ENCODE data around the gene CAMTA1. TPM values are rescaled to one million over a fixed set of nuclear protein-coding genes. Genes with fewer than 3 reads are reported as not detected.

CAMTA1 gene
- total RNA-seq, 1 donor from 2014 or later: 63.8 TPM

- no peaks in the 10 kb centered on the region for H3K36me3 Mint-ChIP-seq (ENCODE audit: low read depth)
- H3K27ac Mint-ChIP-seq (ENCODE audit: unreplicated experiment): no peak overlapping the region
- DNase-seq (ENCODE audit: low spot score): no peak
- TF ChIP-seq, protein P1, sequence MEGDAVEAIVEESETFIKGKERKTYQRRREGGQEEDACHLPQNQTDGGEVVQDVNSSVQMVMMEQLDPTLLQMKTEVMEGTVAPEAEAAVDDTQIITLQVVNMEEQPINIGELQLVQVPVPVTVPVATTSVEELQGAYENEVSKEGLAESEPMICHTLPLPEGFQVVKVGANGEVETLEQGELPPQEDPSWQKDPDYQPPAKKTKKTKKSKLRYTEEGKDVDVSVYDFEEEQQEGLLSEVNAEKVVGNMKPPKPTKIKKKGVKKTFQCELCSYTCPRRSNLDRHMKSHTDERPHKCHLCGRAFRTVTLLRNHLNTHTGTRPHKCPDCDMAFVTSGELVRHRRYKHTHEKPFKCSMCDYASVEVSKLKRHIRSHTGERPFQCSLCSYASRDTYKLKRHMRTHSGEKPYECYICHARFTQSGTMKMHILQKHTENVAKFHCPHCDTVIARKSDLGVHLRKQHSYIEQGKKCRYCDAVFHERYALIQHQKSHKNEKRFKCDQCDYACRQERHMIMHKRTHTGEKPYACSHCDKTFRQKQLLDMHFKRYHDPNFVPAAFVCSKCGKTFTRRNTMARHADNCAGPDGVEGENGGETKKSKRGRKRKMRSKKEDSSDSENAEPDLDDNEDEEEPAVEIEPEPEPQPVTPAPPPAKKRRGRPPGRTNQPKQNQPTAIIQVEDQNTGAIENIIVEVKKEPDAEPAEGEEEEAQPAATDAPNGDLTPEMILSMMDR (IDR thresholded peaks at IDR 0.05): no peak
- H3K4me1 Mint-ChIP-seq (ENCODE audit: low read depth): peaks cover 9% of the 10 kb centered on the region
- H3K27me3 Mint-ChIP-seq (ENCODE audit: low read depth): no peaks in the 10 kb centered on the region
- no peak overlapping the region for H3K4me3 Mint-ChIP-seq (ENCODE audit: unreplicated experiment)
- H3K9me3 Mint-ChIP-seq (ENCODE audit: low read depth): no peaks in the 10 kb centered on the region
These were observed 860.4 kb downstream of the CAMTA1 start for GRCh38 chr1:7645751-7646048.

- TF ChIP-seq, protein P1 (IDR thresholded peaks at IDR 0.05): no peak
- H3K4me3 Mint-ChIP-seq (ENCODE audit: unreplicated experiment): no peak overlapping the region
- no peaks in the 10 kb centered on the region for H3K27me3 Mint-ChIP-seq (ENCODE audit: low read depth)
- DNase-seq (ENCODE audit: low spot score): no peak
- H3K36me3 Mint-ChIP-seq (ENCODE audit: low read depth): no peaks in the 10 kb centered on the region
- no peak overlapping the region for H3K27ac Mint-ChIP-seq (ENCODE audit: unreplicated experiment)
- H3K9me3 Mint-ChIP-seq (ENCODE audit: low read depth): no peaks in the 10 kb centered on the region
- H3K4me1 Mint-ChIP-seq (ENCODE audit: low read depth): peaks cover 9% of the 10 kb centered on the region
These were observed 860.9 kb downstream of the CAMTA1 start for GRCh38 chr1:7646164-7646563.

DNA sequence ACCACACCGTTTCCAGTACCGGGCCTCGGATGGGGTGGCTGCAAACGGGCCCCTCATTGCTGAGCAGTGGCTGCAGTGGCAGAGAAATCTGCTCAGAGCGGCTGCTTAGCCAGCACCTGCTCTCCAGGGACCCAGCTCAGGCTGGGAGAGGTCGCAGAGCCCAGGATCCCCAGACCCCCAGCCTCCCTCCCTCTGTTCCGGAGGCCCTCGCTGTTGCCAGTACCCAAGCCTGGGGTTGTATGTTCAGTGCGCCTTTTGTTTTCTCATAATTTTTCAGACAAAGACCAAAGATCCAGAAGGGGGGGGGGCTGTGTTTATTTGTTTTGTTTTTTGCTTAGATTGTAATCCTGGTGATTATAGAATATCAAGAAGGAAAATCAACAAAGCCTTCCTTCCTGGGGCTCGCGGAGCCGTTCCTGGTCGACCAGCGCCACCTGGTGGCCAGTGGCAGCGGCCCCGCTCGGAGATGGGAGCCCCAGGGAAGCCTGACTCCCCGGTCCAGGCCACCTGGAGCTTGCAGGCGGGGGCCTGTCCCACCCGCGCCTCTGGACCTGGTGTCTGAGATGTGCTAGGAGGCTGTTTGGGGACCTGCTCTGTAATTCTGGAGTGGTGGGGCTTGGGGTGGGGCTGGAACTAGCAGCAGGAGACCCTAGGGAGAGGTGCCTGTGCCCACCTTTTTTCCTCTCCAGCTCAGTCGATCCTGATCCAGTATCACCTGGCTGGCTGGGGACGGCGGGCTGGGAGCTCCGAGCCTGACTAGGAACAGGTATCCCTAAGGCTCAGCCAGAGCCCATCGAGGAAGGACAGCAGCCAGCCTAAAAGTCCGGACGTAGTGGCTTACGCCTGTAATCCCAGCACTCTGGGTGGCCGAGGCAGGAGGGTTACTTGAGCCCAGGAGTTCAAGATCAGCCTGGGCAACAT lies 862.0 kb downstream of the CAMTA1 start:
- Mint-ChIP-seq H3K4me3 (ENCODE audit: unreplicated experiment) (no peak overlapping the region), H3K36me3 (ENCODE audit: low read depth) (no peaks in the 10 kb centered on the region), H3K9me3 (ENCODE audit: low read depth) (no peaks in the 10 kb centered on the region), H3K4me1 (ENCODE audit: low read depth) (peaks cover 9% of the 10 kb centered on the region), H3K27ac (ENCODE audit: unreplicated experiment) (no peak overlapping the region), H3K27me3 (ENCODE audit: low read depth) (no peaks in the 10 kb centered on the region)
- TF ChIP-seq, protein P1 (IDR thresholded peaks at IDR 0.05): peak; percentile 93
- DNase-seq (ENCODE audit: low spot score): no peak

- TF ChIP-seq, protein P1 (IDR thresholded peaks at IDR 0.05): no peak
- H3K4me1 Mint-ChIP-seq (ENCODE audit: low read depth): peaks cover 9% of the 10 kb centered on the region
- DNase-seq (ENCODE audit: low spot score): no peak
- H3K4me3 Mint-ChIP-seq (ENCODE audit: unreplicated experiment): no peak overlapping the region
- no peaks in the 10 kb centered on the region for H3K36me3 Mint-ChIP-seq (ENCODE audit: low read depth)
- no peaks in the 10 kb centered on the region for H3K9me3 Mint-ChIP-seq (ENCODE audit: low read depth)
- no peak overlapping the region for H3K27ac Mint-ChIP-seq (ENCODE audit: unreplicated experiment)
- H3K27me3 Mint-ChIP-seq (ENCODE audit: low read depth): no peaks in the 10 kb centered on the region
These were observed 863.6 kb downstream of the CAMTA1 start for GRCh38 chr1:7648761-7649384.

- Mint-ChIP-seq H3K4me1 (ENCODE audit: low read depth) (no peaks in the 10 kb centered on the region), H3K36me3 (ENCODE audit: low read depth) (no peaks in the 10 kb centered on the region), H3K27ac (ENCODE audit: unreplicated experiment) (no peak overlapping the region), H3K9me3 (ENCODE audit: low read depth) (no peaks in the 10 kb centered on the region), H3K27me3 (ENCODE audit: low read depth) (no peaks in the 10 kb centered on the region), H3K4me3 (ENCODE audit: unreplicated experiment) (no peak overlapping the region)
- TF ChIP-seq, protein P1 (IDR thresholded peaks at IDR 0.05): no peak
- DNase-seq (ENCODE audit: low spot score): no peak
These were observed 865.5 kb downstream of the CAMTA1 start for GRCh38 chr1:7650801-7651200.
